ENCODE measurements around the gene POLR3K. TPM values are rescaled to one million over a fixed set of nuclear protein-coding genes. Genes with fewer than 3 reads are reported as not detected.

The POLR3K gene
- total RNA-seq, 1 experiment from 2014 or later, result 40.1 TPM

Small RNAs within 50 kb of the gene (microRNA-seq; reads per million reads assigned to microRNA genes)
- not detected for gene MIR6859-4 (ENCODE audit: borderline number of aligned reads)

Other genes with a start within 250 kb of the POLR3K start
- 51.6 to 55.9 TPM (median 54.7 TPM) in 3 replicates for gene SNRNP25, start 220 bp upstream of the POLR3K start, total RNA-seq (2021)
- 40.9 to 60.8 TPM (median 44.2 TPM) in 3 replicates for gene RHBDF1, start 19.0 kb upstream of the POLR3K start, total RNA-seq (2021)
- 60.0 to 62.0 TPM (median 60.0 TPM) in 3 replicates for gene MPG, start 24.6 kb upstream of the POLR3K start, total RNA-seq (2021)
- gene NPRL3, start 85.1 kb upstream of the POLR3K start, total RNA-seq (2021), result 41.1 to 47.9 TPM (median 45.7 TPM) in 3 replicates
- gene HBZ, start 99.0 kb upstream of the POLR3K start, total RNA-seq (2021), result 0.41 to 0.53 TPM (median 0.52 TPM) in 3 replicates
- not detected in 3 replicates for gene HBM, start 112.4 kb upstream of the POLR3K start, total RNA-seq (2021)
- gene HBA2, start 119.3 kb upstream of the POLR3K start, total RNA-seq (2021), result 1.8 to 2.6 TPM (median 2.4 TPM) in 3 replicates
- gene HBA1, start 123.1 kb upstream of the POLR3K start, total RNA-seq (2021), result 2.1 to 3.4 TPM (median 3.1 TPM) in 3 replicates
- 3.0 to 7.8 TPM (median 5.2 TPM) in 3 replicates for gene HBQ1, start 126.9 kb upstream of the POLR3K start, total RNA-seq (2021)
- gene LUC7L, start 175.8 kb upstream of the POLR3K start, total RNA-seq (2021), result 111 to 135 TPM (median 130 TPM) in 3 replicates
- 115 to 140 TPM (median 137 TPM) in 3 replicates for gene FAM234A, start 181.2 kb upstream of the POLR3K start, total RNA-seq (2021)
- 1.8 to 2.7 TPM (median 2.3 TPM) in 3 replicates for gene RGS11, start 222.3 kb upstream of the POLR3K start, total RNA-seq (2021)
- gene ARHGDIG, start 227.0 kb upstream of the POLR3K start, total RNA-seq (2021), result 3.4 to 4.0 TPM (median 3.5 TPM) in 3 replicates
- 1.9 to 2.4 TPM (median 2.3 TPM) in 3 replicates for gene PDIA2, start 229.6 kb upstream of the POLR3K start, total RNA-seq (2021)